Uterus (tissue), 2 donors: ENCODE results near the gene HIVEP2.

Experiments
- POLR2A ChIP-seq, 2 donors: fragments of 450-650 bp; IDR thresholded peaks; one replicate each; pipeline ENCODE4 v1.6.1; 2016; ENCODE audit warnings: antibody characterized with exemption in 2 of 2, mild to moderate bottlenecking in 1 of 2, moderate library complexity in 1 of 2
- TF ChIP-seq, protein P1 (sequence below), 4 experiments: fragments of 200-600 bp in 2 of 4; fragments of 450-650 bp in 2 of 4; sonication (generic) in 2 of 4; IDR thresholded peaks; one replicate each; pipeline ENCODE4 v1.5.1; 2016 to 2019; ENCODE audit warnings: antibody characterized with exemption in 4 of 4, mild to moderate bottlenecking in 2 of 4, moderate library complexity in 1 of 4

DNA sequence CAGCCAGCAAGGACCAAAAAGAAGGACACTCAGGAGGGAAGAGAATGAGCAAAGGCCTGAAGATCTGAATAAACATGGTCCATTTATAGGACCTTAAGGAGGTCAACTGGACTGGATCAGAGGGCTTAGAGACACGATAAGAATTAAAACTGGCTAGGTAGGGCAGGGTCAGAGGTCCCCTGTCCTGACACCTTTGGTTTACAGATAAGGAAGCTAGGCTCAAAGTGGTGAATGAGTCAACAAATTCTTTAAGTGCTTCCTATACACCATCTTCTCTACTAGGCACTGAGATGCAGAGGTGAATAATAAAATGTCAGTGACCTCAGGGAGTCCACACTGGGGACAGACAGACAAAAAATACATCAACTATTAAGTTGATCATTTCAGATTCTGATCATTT lies 70.3 kb downstream of the HIVEP2 start:
- TF ChIP-seq POLR2A (IDR thresholded peaks at IDR 0.05): no peak
- TF ChIP-seq, protein P1, sequence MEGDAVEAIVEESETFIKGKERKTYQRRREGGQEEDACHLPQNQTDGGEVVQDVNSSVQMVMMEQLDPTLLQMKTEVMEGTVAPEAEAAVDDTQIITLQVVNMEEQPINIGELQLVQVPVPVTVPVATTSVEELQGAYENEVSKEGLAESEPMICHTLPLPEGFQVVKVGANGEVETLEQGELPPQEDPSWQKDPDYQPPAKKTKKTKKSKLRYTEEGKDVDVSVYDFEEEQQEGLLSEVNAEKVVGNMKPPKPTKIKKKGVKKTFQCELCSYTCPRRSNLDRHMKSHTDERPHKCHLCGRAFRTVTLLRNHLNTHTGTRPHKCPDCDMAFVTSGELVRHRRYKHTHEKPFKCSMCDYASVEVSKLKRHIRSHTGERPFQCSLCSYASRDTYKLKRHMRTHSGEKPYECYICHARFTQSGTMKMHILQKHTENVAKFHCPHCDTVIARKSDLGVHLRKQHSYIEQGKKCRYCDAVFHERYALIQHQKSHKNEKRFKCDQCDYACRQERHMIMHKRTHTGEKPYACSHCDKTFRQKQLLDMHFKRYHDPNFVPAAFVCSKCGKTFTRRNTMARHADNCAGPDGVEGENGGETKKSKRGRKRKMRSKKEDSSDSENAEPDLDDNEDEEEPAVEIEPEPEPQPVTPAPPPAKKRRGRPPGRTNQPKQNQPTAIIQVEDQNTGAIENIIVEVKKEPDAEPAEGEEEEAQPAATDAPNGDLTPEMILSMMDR (IDR thresholded peaks at IDR 0.05): no peak
